Activated T-cell treated with anti-CD3 and anti-CD28 coated beads for 48 hours (primary cell): Measurements from ENCODE around the gene TMEM235.

Source experiments
- DNase-seq: peaks from one replicate; pipeline ENCODE4 v3.0.0-alpha.2; 2020; ENCODE audit warnings: low read depth

The TMEM235 gene

DNA sequence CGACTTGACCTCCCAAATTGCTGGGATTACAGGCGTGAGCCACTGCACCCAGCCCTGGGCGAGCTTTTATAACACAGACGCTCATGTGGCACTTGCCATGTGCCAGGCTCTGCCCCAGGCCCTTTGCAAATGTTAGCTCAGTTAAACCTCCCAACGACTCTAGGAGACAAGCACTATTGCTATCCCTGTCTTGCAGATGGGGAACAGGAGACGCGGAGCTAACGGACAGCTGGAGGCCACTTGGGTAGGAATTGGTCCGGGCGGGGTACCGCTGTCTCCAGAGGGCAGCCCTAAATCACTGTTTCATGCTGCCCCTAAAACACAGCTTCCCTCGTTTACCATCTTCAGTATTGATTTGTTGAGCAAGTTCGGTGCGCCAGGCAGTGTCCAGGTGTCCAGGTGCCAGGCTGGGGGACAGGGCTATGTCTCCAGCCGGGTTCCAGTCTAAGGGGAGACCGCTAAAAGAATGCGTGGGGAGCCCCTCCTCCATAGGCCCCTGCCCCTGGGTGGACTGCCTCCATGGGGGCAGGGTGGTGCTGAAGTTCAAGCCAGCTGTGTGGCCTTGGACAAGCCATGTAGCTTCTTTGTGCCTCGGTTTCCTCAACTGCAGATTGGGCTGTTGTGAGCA is 23.7 kb downstream of the TMEM235 start:
- DNase-seq = no peak

- no peak for DNase-seq
These were observed 24.7 kb downstream of the TMEM235 start for GRCh38 chr17:78255953-78256706.

- no peak for DNase-seq
These were observed 25.5 kb downstream of the TMEM235 start for GRCh38 chr17:78256707-78257591.

DNA sequence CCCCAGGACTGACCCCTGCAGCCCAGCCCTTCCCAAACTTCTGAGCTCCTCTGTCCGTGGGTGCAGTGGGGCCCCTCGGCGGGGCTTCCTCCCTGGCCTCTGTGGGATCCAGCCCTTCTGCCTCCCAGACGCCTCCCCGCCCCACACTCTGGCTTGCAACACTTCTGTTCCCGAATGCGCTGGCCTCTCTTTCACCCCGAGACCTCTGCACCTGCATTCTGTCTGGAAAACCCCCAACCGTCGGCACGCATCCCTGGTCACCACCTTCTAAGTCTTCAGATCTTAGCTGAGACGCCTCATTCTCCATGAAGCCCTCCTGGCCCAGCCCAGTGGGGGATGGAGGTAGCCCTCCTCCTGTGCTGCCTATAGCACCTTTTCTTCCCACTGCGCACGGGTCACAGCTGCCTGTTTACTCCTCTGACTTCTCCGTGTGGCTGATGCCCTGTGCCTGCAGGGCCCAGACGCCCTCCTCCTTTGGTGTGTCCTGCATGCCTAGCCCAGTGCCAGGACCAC is 26.4 kb downstream of the TMEM235 start:
- DNase-seq = no peak

DNA sequence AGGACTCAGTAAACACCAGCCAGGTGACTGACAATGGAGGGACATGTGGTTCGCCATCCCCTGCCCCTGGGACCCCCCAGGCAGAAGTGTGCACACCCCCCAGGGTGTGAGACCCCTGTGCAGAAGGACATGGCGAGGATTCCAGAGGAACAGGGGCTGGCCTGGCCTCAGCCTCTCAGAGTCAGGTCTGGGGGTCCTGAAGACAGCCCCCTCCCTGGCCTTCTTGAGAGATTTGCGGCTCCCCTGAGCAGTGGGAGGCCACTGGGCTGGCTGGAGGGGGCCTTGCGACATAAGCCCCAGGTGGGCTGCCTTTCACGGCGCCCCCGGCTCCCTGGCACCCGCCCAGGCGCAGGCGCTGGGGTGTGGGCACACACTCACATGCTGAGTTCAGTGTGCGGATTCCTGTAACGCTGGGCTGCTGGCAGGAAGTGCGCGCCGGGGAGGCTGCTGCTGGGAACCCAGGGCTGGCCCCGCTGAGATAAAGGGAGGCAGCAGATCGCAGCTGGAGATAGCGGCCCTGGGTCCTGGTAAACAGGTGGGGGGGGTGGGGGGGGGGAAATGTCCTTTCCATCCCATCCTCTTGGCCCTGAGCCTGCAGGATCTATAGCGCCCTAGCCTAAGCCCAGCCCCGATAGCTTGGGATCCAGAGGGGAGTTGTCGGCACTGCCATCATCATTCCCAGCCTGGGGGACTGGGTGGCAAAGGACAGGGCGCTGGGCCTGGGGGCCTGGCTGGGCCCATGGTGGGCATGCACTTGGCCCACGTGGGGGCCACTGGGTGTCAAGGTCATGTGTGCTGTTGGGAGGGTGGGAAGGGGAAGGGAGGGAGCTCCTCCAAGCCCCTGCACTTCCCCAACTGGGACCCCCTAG is 27.1 kb downstream of the TMEM235 start:
- peak; percentile 66 for DNase-seq

- no peak for DNase-seq
These were observed 27.7 kb downstream of the TMEM235 start for GRCh38 chr17:78259192-78259554.

GRCh38 chr17:78263063-78263735 is 31.8 kb downstream of the TMEM235 start:
- no peak for DNase-seq

DNA sequence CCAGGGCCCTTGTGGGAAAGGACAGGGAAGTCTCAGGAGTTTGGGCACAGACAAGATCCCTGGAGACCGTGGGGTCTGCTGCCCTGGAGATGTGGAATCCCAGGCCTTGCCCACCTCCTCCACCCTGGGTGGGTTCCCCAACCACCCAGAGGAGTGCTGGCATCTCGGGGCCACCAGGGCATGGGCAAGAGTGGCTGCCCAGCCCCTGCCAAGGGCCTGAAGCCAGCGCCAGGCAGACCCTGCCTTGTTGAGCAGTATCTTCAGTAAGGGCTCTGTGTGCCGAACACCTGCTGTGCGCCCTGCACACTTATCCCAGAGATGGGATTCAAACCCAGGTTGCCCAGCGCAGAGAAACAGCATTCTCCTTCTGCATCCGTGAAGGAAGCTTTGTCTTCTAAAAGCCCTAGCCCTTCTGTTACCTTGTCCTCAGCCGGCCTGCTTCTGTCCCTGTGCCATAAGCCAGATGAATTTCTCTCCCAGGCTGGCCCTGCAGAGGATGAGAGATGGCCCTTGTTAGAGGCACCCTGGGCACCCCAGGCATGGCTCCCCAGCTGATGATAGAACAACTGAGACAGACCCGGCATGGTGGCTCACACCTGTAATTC is 32.4 kb downstream of the TMEM235 start:
- DNase-seq = no peak

DNA sequence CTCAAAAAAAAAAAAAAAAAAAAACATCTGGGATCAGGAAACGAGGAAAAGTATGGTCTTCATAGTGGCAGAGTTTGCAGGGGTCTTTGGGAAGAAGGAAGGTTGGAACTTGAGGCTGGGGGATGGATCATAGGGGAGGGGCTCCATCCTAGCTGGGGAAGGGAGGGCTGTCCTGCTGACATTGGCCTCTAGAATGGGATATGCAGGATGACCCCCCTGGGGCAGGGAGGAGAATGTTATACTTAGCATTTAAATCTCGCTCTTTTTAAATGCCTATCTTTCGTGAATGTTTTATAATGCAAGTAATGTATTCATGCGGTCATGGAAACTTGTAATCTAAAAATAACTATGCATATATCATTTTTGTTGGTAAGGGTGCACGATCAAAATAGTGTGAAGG is 33.2 kb downstream of the TMEM235 start:
- DNase-seq = no peak

DNA sequence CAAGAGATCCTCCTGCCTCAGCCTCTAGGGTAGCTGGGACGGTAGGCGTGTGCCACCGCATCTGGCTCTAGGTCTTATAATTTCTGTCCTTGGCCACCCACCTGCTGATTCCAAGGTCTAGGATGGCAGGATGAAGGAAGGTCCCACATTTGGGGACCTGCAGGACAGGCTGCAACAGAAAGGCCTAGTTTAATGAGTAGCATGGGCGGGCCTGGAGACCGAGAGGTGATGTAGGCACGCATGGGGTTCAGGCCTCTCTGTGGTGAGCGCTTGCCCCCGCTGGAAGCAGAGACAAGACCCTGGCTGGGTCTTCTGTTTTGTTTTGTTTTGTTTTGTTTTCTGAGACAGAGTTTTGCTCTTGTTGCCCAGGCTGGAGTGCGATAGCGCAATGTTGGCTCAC is 33.7 kb downstream of the TMEM235 start:
- DNase-seq = no peak

- DNase-seq = no peak
These were observed 34.8 kb downstream of the TMEM235 start for GRCh38 chr17:78266231-78266631.

DNA sequence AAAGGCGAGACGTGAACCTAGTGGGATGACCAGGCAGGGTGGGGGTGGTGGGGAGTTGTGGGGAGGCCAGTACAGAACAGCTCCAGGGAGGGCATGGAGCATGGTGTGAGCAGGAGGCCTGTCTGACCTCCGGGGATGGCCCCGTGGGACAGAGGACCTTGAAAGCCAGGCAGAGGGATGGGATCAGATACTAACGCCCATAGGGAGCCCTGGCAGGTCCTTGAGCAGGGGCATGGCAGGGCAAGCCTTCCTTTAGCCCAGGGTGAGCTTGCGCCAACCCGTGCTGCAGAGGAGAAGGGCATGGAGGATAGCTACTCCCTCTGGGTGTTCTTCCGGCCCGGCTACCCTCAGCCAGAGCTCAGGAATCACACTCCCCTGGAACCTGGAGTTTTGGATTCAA is 35.3 kb downstream of the TMEM235 start:
- no peak for DNase-seq

DNA sequence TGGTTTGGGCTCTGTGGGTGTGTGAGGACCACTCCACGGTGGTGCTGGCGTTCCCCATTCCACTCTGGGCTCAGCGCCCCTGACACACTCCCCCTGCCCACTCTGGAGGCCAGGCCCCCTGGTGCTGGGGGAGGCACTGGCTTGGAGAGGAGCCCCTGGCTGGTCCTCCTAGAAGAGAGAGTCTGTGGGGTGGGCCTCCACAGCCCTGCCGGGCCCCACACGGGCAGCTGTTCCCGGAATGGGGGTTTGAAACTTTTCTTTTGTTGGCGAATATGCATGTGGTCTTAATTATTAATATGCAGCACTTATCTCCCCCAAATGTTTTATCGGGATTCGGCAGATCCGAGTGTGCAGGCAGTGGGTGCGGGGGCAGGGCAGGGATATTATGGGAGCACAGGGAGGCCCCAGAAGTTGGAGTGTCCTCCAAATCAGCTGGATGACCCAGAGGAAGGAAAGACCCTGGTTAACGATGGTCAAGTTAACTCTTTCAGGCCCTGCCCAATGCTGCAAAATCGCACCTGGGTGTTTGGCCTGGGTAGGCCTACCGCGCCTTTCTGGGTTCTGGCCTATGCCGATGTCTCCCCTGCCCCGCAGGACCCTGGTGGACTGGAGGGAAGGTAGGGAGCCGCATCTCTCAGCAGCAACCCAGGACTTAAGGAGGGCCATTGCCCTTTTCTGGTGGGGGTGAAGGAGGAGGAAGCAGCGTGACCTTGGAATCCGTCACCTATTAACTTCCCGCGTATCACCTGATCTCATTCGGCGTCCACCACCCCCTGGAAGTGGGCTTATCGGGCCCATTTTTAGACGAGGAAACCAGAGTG is 36.0 kb downstream of the TMEM235 start:
- no peak for DNase-seq

- DNase-seq = no peak
These were observed 36.9 kb downstream of the TMEM235 start for GRCh38 chr17:78268191-78268874.

GRCh38 chr17:78268951-78269905 is 37.8 kb downstream of the TMEM235 start:
- no peak for DNase-seq

GRCh38 chr17:78269955-78270381 is 38.5 kb downstream of the TMEM235 start:
- no peak for DNase-seq

GRCh38 chr17:78271419-78272170 is 40.2 kb downstream of the TMEM235 start:
- DNase-seq = no peak
